Peyer's patch (tissue), 4 donors: ENCODE measurements around the gene GDAP1L1. TPM values are rescaled to one million over a fixed set of nuclear protein-coding genes. Genes with fewer than 3 reads are reported as not detected.

Experiments
- DNase-seq, 3 donors: peaks; one replicate each; pipeline ENCODE4 v3.0.0-alpha.2; 2017 to 2019
- H3K27ac ChIP-seq, 4 donors: fragments of 200-600 bp; sonication (generic); one replicate each; pipeline ENCODE4 v1.5.1; 2016 to 2019
- H3K27me3 ChIP-seq, 2 donors: fragments of 200-600 bp; sonication (generic); one replicate each; pipeline ENCODE4 v1.5.1; 2019
- H3K36me3 ChIP-seq, 3 donors: fragments of 200-600 bp; sonication (generic); one replicate each; pipeline ENCODE4 v1.5.1; 2016 to 2019
- H3K4me1 ChIP-seq, 4 donors: fragments of 200-600 bp; sonication (generic); one replicate each; pipeline ENCODE4 v1.5.1; 2016 to 2019
- H3K4me3 ChIP-seq, 4 donors: fragments of 200-600 bp; sonication (generic); 1 replicate in 3 of 4; 2 replicates in 1 of 4; pipeline ENCODE4 v1.5.1; 2016 to 2019; ENCODE audit warnings: mild to moderate bottlenecking in 1 of 4
- H3K9me3 ChIP-seq, 4 donors: fragments of 200-600 bp; sonication (generic); one replicate each; pipeline ENCODE4 v1.5.1; 2016 to 2019; ENCODE audit warnings: mild to moderate bottlenecking in 1 of 4
- POLR2A ChIP-seq, 2 donors: fragments of 450-650 bp; IDR thresholded peaks; one replicate each; pipeline ENCODE4 v1.5.1; 2017; ENCODE audit warnings: antibody characterized with exemption in 2 of 2, mild to moderate bottlenecking in 2 of 2, moderate library complexity in 2 of 2
- total RNA-seq, 4 donors: library from RNA; depleted of rRNA; stranded (reverse); fragments of >200 nt; gene quantifications; one replicate each; pipeline ENCODE4 v1.1.0, GENCODE V29; 2016
- TF ChIP-seq, protein P1 (sequence below), 6 experiments: fragments of 450-650 bp in 4 of 6; fragments of 200-600 bp in 2 of 6; sonication (generic) in 1 of 6; IDR thresholded peaks; one replicate each; pipeline ENCODE4 v1.5.1; 2017 to 2019; ENCODE audit warnings: antibody characterized with exemption in 6 of 6, mild to moderate bottlenecking in 3 of 6, moderate library complexity in 1 of 6

Gene GDAP1L1
- total RNA-seq, 4 donors from 2014 or later, result 1.2 to 2.3 TPM; not detected in 2

DNA sequence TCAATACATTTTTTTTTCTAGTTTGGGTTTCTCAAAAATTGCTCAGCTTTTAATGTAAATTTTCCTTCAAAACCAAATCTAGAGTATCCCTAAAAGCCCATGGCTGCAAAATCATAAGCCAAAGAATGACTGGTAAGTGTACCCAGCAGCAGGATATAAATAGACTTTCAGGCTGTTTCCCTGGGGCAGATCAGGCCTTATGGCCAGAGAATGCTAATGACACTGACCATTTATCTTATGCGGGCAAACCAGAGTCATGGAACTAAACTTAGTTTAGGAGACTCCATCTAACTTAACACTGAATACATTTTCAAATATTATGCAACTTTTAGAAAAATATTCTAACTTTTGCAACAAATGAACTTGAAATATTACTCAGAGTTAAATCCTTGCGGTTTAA, 43.9 kb upstream of the GDAP1L1 start:
- peak overlapping the region in 1 of 4 donors; percentile 12 for H3K27ac ChIP-seq
- no peak for DNase-seq

DNA sequence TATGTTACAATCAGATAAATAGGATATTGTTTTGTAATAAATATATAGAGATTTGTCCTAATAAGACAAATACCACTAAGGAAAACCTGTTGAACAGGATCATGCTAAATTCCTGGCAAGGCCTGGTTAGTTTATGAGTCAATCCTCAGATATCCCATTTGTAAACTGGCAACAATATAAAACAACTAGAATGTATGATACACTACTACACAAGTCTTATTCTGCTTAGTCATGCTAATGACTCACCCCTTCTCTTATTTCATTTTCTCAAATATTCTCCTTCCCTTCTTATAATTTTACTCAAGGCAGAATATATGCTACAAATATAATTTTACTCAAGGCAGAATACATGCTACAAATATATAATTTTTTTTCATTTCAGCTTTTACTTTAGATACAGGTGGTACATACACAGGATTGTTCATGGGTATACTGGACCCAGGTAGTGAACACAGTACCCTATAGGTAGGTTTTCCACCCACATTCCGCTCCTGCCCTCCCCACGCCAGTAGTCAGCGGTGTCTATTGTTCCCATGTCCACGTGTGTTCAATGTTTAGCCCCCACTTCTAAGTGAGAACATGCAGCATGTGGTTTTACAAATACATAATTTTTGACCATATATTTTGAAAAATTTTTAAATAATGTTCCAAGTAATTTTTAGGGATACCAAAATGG, 42.8 kb upstream of the GDAP1L1 start:
- DNase-seq, result no peak
- Histone ChIP-seq H3K4me1 (peaks cover 0 to 38% (median 0%) of the 10 kb centered on the region in 4 donors), H3K27me3 (no peaks in the 10 kb centered on the region), H3K36me3 (peaks cover 0 to 63% (median 0%) of the 10 kb centered on the region in 3 donors), H3K27ac (peak overlapping the region in 1 of 4 donors; percentile 52), H3K4me3 (no peak overlapping the region), H3K9me3 (no peaks in the 10 kb centered on the region)
- TF ChIP-seq POLR2A (IDR thresholded peaks at IDR 0.05), result no peak
- TF ChIP-seq, protein P1, sequence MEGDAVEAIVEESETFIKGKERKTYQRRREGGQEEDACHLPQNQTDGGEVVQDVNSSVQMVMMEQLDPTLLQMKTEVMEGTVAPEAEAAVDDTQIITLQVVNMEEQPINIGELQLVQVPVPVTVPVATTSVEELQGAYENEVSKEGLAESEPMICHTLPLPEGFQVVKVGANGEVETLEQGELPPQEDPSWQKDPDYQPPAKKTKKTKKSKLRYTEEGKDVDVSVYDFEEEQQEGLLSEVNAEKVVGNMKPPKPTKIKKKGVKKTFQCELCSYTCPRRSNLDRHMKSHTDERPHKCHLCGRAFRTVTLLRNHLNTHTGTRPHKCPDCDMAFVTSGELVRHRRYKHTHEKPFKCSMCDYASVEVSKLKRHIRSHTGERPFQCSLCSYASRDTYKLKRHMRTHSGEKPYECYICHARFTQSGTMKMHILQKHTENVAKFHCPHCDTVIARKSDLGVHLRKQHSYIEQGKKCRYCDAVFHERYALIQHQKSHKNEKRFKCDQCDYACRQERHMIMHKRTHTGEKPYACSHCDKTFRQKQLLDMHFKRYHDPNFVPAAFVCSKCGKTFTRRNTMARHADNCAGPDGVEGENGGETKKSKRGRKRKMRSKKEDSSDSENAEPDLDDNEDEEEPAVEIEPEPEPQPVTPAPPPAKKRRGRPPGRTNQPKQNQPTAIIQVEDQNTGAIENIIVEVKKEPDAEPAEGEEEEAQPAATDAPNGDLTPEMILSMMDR (IDR thresholded peaks at IDR 0.05), result no peak

More for the DNA sequence above, 43.9 kb upstream of the GDAP1L1 start:
- TF ChIP-seq POLR2A (IDR thresholded peaks at IDR 0.05), result no peak
- TF ChIP-seq, protein P1 (IDR thresholded peaks at IDR 0.05), result no peak
- H3K4me3 ChIP-seq, result no peak overlapping the region
- H3K9me3 ChIP-seq, result no peaks in the 10 kb centered on the region
- no peaks in the 10 kb centered on the region for H3K27me3 ChIP-seq
- peaks cover 0 to 27% (median 0%) of the 10 kb centered on the region in 4 donors for H3K4me1 ChIP-seq
- H3K36me3 ChIP-seq, result peaks cover 0 to 74% (median 0%) of the 10 kb centered on the region in 3 donors

DNA sequence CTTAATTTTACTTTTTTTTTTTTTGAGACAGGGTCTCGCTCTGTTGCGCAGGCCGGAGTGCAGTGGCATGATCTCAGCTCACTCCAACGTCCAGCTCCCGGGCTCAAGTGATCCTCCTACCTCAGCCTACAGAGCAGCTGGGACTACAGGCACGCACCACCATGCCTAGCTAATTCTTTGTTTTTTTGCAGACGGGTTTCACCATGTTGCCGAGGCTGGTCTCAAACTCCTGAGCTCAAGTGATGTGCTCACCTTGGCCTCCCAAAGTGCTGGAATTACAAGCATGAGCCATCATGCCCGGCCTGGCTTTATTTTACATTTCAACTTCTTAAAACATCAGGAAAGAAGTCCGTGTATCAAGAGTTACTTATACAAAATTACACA, 42.3 kb upstream of the GDAP1L1 start:
- DNase-seq, result no peak
- no peaks in the 10 kb centered on the region for H3K9me3 ChIP-seq
- TF ChIP-seq, protein P1 (IDR thresholded peaks at IDR 0.05), result no peak
- TF ChIP-seq POLR2A (IDR thresholded peaks at IDR 0.05), result no peak
- no peak overlapping the region for H3K4me3 ChIP-seq
- no peaks in the 10 kb centered on the region for H3K27me3 ChIP-seq
- H3K4me1 ChIP-seq, result peaks cover 0 to 41% (median 0%) of the 10 kb centered on the region in 4 donors
- peaks cover 0 to 57% (median 0%) of the 10 kb centered on the region in 3 donors for H3K36me3 ChIP-seq
- H3K27ac ChIP-seq, result peak overlapping the region in 1 of 4 donors; percentile 52

DNA sequence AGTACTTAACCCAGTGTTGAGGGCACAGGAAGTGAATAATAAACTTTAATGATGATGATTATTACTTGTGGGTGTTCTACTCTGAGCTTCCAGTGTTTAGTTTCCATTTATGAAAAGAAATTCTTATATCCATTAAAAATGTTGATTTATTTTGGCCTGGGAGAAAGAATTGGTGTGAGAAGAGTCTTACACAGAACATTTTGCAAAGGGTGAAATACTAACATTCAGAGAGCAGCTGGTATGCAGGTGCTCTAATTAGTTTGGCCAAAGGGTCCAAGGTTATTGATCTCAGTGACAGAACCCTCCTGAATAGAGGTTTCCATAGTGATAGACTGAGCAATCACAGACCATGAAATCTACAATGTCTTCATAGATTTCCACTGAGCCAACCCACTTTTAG, 41.0 kb upstream of the GDAP1L1 start:
- no peaks in the 10 kb centered on the region for H3K27me3 ChIP-seq
- no peaks in the 10 kb centered on the region for H3K9me3 ChIP-seq
- DNase-seq, result no peak
- TF ChIP-seq, protein P1 (IDR thresholded peaks at IDR 0.05), result no peak
- no peak for TF ChIP-seq POLR2A (IDR thresholded peaks at IDR 0.05)
- H3K4me1 ChIP-seq, result peaks cover 0 to 41% (median 0%) of the 10 kb centered on the region in 4 donors
- no peak overlapping the region for H3K27ac ChIP-seq
- no peak overlapping the region for H3K4me3 ChIP-seq
- peaks cover 0 to 44% (median 0%) of the 10 kb centered on the region in 3 donors for H3K36me3 ChIP-seq

DNA sequence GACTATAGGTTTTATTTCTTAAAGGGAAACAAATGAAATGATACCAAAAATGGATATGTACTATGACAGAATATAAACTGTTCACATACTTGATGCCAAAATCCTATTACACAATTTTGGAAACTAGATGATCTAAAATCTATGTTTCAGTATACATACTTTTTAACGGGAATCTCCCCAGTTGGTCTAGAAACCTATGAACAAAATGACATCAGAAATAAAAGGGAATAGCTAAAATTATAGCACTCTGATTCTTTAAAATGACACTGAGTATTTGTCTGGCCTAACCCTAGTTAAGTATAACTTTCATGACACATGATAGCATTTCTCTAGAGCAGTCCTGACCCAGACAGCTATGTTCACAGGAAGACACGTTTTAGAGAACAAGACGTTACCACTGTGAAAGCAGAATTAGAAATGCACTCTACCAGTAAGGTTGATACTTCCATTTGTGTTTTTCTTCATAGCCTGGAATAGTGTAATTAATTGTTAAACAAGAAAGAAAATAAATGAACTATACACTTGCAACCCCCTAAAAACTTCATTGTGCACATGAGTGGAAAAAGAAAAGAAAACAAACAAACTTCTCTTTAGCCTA, 39.9 kb upstream of the GDAP1L1 start:
- Histone ChIP-seq H3K9me3 (no peaks in the 10 kb centered on the region), H3K4me3 (no peak overlapping the region), H3K27ac (peak overlapping the region in 1 of 4 donors; percentile 96), H3K27me3 (no peaks in the 10 kb centered on the region), H3K4me1 (peaks cover 0 to 49% (median 0%) of the 10 kb centered on the region in 4 donors), H3K36me3 (peaks cover 0 to 33% (median 0%) of the 10 kb centered on the region in 3 donors)
- DNase-seq, result no peak
- TF ChIP-seq, protein P1 (IDR thresholded peaks at IDR 0.05), result no peak
- no peak for TF ChIP-seq POLR2A (IDR thresholded peaks at IDR 0.05)
